OCI-LY7 (cell line): ENCODE data around the gene SLC39A7. TPM values are rescaled to one million over a fixed set of nuclear protein-coding genes. Genes with fewer than 3 reads are reported as not detected.

Experiments
- BruUV-seq: library from RNA; stranded (reverse); fragments of 400-500 nt; replicated peaks from 2 replicates; lab custom pipeline; 2021; lab: Mats Ljungman, UMichigan
- CTCF ChIA-PET: fragments of 300-600 bp; sonication (Branson Sonifier 250); formaldehyde crosslinking; loops from one replicate; lab custom pipeline; 2022; ENCODE audit warnings: antibody characterized with exemption; ENCODE audit not compliant: unreplicated experiment; lab: Charles Lee
- POLR2A ChIA-PET: fragments of 300-600 bp; sonication (Branson Sonifier 250); formaldehyde crosslinking; loops from one replicate; lab custom pipeline; 2022; ENCODE audit warnings: antibody characterized with exemption; lab: Charles Lee
- DNase-seq: peaks from one replicate; pipeline ENCODE4 v3.0.0-alpha.2; 2015; ENCODE audit warnings: low spot score
- H2AFZ ChIP-seq: fragments of 200-600 bp; sonication (generic), shearing (Covaris generic); 2 replicates; pipeline ENCODE4 v1.6.1; 2014; ENCODE audit warnings: mild to moderate bottlenecking, antibody characterized with exemption, low read length, moderate library complexity
- H3K27ac ChIP-seq: fragments of 200-600 bp; sonication (generic); 2 replicates; pipeline ENCODE4 v1.5.1; 2014; ENCODE audit warnings: mixed run types, low read depth, mild to moderate bottlenecking, moderate library complexity, low read length, inconsistent platforms; ENCODE audit not compliant: poor library complexity, severe bottlenecking
- H3K36me3 ChIP-seq: fragments of 200-600 bp; sonication (generic); 2 replicates; pipeline ENCODE4 v1.6.1; 2014; ENCODE audit warnings: mild to moderate bottlenecking, antibody characterized with exemption, low read length, moderate library complexity, mixed read lengths; ENCODE audit not compliant: insufficient read depth
- H3K4me1 ChIP-seq: fragments of 200-600 bp; sonication (generic); 2 replicates; pipeline ENCODE4 v1.5.1; 2014; ENCODE audit warnings: mild to moderate bottlenecking, low read length; ENCODE audit not compliant: insufficient read depth, poor library complexity, severe bottlenecking
- H3K4me2 ChIP-seq: fragments of 200-600 bp; sonication (generic); 2 replicates; pipeline ENCODE4 v1.6.1; 2014; ENCODE audit warnings: mild to moderate bottlenecking, low read length
- H3K4me3 ChIP-seq: fragments of 200-600 bp; sonication (generic); 2 replicates; pipeline ENCODE4 v1.5.1; 2014; ENCODE audit warnings: mild to moderate bottlenecking, low read depth, low read length; ENCODE audit not compliant: poor library complexity, severe bottlenecking
- H3K79me2 ChIP-seq: fragments of 200-600 bp; sonication (generic); 2 replicates; pipeline ENCODE4 v1.6.1; 2016; ENCODE audit warnings: low read depth, mild to moderate bottlenecking, low read length, moderate library complexity, mixed read lengths; ENCODE audit not compliant: insufficient read depth
- H3K9me2 ChIP-seq: fragments of 200-600 bp; sonication (generic); 2 replicates; pipeline ENCODE4 v1.6.1; 2016; ENCODE audit warnings: mild to moderate bottlenecking, low read length, mixed read lengths; ENCODE audit not compliant: insufficient read depth
- H3K9me3 ChIP-seq: fragments of 200-600 bp; sonication (generic); 2 replicates; pipeline ENCODE4 v1.6.1; 2014; ENCODE audit warnings: mild to moderate bottlenecking, mixed run types, low read length, mixed read lengths
- H4K20me1 ChIP-seq: fragments of 200-600 bp; sonication (generic); 2 replicates; pipeline ENCODE4 v1.6.1; 2014; ENCODE audit warnings: mild to moderate bottlenecking, antibody characterized with exemption, low read length, moderate library complexity, mixed read lengths; ENCODE audit not compliant: insufficient read depth
- EZH2phosphoT487 ChIP-seq: fragments of 200-600 bp; sonication (generic); IDR thresholded peaks from 2 replicates; pipeline ENCODE4 v1.6.1; 2018; ENCODE audit warnings: low read depth, borderline replicate concordance, mild to moderate bottlenecking, mixed run types, antibody characterized with exemption, low read length, moderate library complexity, mixed read lengths
- intact Hi-C: fragments of 100-400 bp; cut with micrococcal nuclease; formaldehyde crosslinking; loops from one replicate; pipeline ENCODE4 v1.10.0; 2022; ENCODE audit not compliant: unreplicated experiment
- total RNA-seq, 2 experiments: library from RNA; depleted of rRNA in 1 of 2; stranded (reverse); fragments of >200 nt in 1 of 2; shearing (Covaris generic) in 1 of 2; gene quantifications; 2 replicates each; pipeline ENCODE4 v1.2.3, GENCODE V29; 2014 to 2022
- TF ChIP-seq, protein P1 (sequence below): fragments of 200-600 bp; sonication (generic); conservative IDR thresholded peaks from 2 replicates; pipeline ENCODE4 v1.5.1; 2014; ENCODE audit warnings: mild to moderate bottlenecking, antibody characterized with exemption, low read length, moderate library complexity, mixed read lengths

Gene SLC39A7
- total RNA-seq, 2 experiments from 2014 or later, result 22.9 to 53.2 TPM

DNA sequence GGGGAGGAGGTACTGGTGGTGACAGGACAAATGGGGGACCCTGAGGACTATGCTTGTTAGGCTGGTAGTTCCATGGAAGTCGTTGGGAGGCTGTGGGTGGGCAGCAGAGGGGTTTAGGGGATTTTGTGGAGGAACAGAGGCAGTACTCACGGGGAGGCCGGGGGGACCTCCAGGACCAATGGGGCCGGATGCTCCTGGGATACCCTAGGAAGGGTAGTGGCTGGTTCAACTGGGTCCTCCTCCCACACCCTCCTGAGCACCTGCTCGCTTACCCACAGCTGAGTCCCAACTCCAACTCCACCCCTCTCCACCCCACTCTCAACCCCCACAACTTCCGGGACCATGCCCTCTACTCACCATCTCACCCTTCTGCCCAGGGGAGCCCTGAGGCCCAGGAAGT, 34.3 kb upstream of the SLC39A7 start:
- Histone ChIP-seq H3K4me1 (peaks cover 5% of the 10 kb centered on the region), H3K36me3 (no peaks in the 10 kb centered on the region), H2AFZ (no peak overlapping the region), H3K9me2 (no peaks in the 10 kb centered on the region), H3K4me3 (no peak overlapping the region), H3K4me2 (no peak overlapping the region), H4K20me1 (no peaks in the 10 kb centered on the region), H3K9me3 (no peaks in the 10 kb centered on the region), H3K79me2 (no peaks in the 10 kb centered on the region), H3K27ac (no peak overlapping the region)
- intact Hi-C loops, result no loop called here
- CTCF ChIA-PET, result no interaction called here
- TF ChIP-seq EZH2phosphoT487, result no peak
- TF ChIP-seq, protein P1, sequence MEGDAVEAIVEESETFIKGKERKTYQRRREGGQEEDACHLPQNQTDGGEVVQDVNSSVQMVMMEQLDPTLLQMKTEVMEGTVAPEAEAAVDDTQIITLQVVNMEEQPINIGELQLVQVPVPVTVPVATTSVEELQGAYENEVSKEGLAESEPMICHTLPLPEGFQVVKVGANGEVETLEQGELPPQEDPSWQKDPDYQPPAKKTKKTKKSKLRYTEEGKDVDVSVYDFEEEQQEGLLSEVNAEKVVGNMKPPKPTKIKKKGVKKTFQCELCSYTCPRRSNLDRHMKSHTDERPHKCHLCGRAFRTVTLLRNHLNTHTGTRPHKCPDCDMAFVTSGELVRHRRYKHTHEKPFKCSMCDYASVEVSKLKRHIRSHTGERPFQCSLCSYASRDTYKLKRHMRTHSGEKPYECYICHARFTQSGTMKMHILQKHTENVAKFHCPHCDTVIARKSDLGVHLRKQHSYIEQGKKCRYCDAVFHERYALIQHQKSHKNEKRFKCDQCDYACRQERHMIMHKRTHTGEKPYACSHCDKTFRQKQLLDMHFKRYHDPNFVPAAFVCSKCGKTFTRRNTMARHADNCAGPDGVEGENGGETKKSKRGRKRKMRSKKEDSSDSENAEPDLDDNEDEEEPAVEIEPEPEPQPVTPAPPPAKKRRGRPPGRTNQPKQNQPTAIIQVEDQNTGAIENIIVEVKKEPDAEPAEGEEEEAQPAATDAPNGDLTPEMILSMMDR, result no peak
- POLR2A ChIA-PET, result no interaction called here
- DNase-seq, result no peak
- BruUV-seq, result no TSS peak

DNA sequence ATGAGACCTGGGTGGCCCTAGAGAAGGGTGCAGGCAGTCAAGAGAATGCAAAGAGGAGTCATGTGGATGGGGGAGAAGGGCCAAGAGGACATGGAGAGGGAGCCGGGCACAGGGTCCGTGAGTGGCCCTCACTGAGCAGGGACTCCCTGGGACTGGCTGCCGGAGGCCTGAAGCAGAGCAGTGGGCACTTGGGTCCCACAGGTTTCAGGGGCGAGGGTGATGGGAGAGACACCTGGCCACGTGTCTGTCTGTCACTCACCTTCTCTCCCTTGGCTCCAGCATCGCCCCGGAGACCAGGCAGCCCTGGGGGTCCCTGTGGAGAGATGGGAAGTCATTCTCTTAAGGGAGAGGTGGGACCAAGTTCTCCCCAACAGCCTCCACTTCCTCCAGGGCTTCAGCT, 33.9 kb upstream of the SLC39A7 start:
- no peaks in the 10 kb centered on the region for H3K9me2 ChIP-seq
- no peaks in the 10 kb centered on the region for H3K9me3 ChIP-seq
- ChIA-PET POLR2A (no interaction called here), CTCF (no interaction called here)
- no TSS peak for BruUV-seq
- no peak overlapping the region for H3K27ac ChIP-seq
- TF ChIP-seq EZH2phosphoT487, result no peak
- TF ChIP-seq, protein P1, result no peak
- H3K79me2 ChIP-seq, result no peaks in the 10 kb centered on the region
- no peak overlapping the region for H3K4me3 ChIP-seq
- H3K36me3 ChIP-seq, result no peaks in the 10 kb centered on the region
- intact Hi-C loops, result no loop called here
- no peak overlapping the region for H3K4me2 ChIP-seq
- no peak overlapping the region for H2AFZ ChIP-seq
- DNase-seq, result no peak
- H3K4me1 ChIP-seq, result peaks cover 1% of the 10 kb centered on the region
- no peaks in the 10 kb centered on the region for H4K20me1 ChIP-seq

DNA sequence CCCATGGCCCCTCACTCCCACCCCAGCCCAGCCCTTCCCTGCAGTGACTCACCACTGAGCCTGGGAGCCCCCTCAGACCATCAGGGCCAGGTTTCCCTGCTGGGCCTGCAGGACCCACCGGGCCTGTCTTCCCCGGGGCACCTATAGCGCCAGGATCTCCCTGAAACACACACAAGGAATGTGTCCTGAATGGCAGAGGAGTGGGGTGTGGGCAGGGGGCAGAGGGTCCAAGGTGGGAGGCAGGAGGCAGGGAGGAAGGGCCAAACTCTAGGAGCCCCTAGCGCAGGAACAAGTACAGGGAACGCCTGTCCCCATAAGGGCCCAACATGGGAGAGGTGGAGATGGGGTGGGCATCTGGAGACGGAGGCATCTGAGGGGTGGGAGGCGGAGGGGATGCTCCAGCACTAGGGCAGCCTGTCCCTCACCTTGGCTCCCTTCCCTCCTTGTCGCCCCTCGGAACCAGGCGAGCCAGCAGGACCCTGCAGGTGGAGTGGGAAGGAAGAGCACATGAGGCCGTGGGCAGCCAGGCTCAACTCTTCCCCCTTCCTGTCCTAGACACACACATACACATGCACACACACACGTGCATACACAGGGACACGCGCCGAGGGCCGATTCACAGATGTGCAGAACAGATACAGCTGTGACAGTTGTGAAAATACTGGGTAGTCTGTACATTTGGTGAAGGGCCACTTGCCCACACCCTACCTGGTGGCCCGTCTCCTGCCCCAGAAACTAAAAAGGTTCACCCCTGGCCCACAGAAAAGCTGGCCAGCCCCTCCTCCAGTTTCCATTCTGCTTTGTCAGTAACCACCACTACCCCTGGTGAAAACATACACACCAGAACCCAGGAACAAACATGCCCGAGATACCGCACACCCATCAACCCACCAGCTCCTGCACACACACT, 33.0 kb upstream of the SLC39A7 start:
- Histone ChIP-seq H3K4me3 (no peak overlapping the region), H2AFZ (no peak overlapping the region), H3K36me3 (no peaks in the 10 kb centered on the region), H3K9me3 (no peaks in the 10 kb centered on the region), H3K9me2 (no peaks in the 10 kb centered on the region), H3K27ac (no peak overlapping the region), H3K79me2 (no peaks in the 10 kb centered on the region), H4K20me1 (no peaks in the 10 kb centered on the region), H3K4me2 (no peak overlapping the region), H3K4me1 (no peaks in the 10 kb centered on the region)
- BruUV-seq, result no TSS peak
- no peak for DNase-seq
- ChIA-PET POLR2A (no interaction called here), CTCF (no interaction called here)
- intact Hi-C loops, result no loop called here
- no peak for TF ChIP-seq EZH2phosphoT487
- TF ChIP-seq, protein P1, result no peak
